GM19463 (cell line): ENCODE results near the gene BBLN.
"Not testable (repeated sequence)": the region's sequence is repeated elsewhere in the genome, so short reads cannot be mapped to it uniquely, and the experiment has no call there.

Experiments
- ATAC-seq: cut with Tn5 transposase; IDR thresholded peaks from one replicate; pipeline ENCODE4 v1.9.1; 2021; ENCODE audit warnings: mild to moderate bottlenecking, moderate library complexity; ENCODE audit not compliant: unreplicated experiment

The BBLN gene

GRCh38 chr9:128162215-128163026 lies 2.4 kb downstream of the BBLN start:
- ATAC-seq = no peak

- ATAC-seq = no peak
These were observed 3.0 kb downstream of the BBLN start for GRCh38 chr9:128163027-128163515.

- ATAC-seq = no peak
These were observed 3.6 kb downstream of the BBLN start for GRCh38 chr9:128163523-128164306.

- no peak for ATAC-seq
These were observed 4.3 kb downstream of the BBLN start for GRCh38 chr9:128164307-128164885.

GRCh38 chr9:128166169-128166568 lies 6.1 kb downstream of the BBLN start:
- no peak for ATAC-seq

- ATAC-seq = no peak
These were observed 7.1 kb downstream of the BBLN start for GRCh38 chr9:128167209-128167608.

DNA sequence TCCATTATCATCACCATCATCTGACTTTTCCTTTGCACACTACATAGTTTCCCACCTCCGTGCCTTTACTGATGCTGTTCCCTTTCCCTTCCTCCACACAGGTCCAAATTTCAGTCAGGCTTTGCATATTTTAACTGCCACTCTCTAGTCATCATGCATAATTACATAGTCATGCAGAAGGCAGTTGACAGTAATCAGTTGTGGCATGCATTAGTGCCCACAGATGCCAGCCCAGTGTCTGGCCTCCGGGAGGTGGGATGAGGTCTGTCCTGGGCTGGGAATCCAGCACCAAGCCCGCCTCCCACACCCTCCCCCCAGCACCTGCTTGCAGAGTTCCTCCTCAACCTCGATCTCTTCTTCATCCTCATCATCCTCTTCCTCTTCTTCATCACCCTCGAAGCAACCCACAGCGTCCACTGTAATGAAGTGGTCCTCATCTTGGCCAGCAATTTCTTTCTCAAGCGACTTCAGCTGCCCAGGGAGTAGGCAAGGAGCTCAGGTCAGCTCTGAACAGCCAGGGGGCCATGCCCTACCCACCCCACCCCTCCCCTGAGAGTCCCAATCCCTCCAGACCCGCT lies 8.8 kb downstream of the BBLN start:
- ATAC-seq = no peak

GRCh38 chr9:128169492-128169891 lies 9.4 kb downstream of the BBLN start:
- ATAC-seq = no peak

GRCh38 chr9:128169925-128170324 lies 9.9 kb downstream of the BBLN start:
- no peak for ATAC-seq

- ATAC-seq = no peak
These were observed 14.0 kb downstream of the BBLN start for GRCh38 chr9:128174062-128174461.

DNA sequence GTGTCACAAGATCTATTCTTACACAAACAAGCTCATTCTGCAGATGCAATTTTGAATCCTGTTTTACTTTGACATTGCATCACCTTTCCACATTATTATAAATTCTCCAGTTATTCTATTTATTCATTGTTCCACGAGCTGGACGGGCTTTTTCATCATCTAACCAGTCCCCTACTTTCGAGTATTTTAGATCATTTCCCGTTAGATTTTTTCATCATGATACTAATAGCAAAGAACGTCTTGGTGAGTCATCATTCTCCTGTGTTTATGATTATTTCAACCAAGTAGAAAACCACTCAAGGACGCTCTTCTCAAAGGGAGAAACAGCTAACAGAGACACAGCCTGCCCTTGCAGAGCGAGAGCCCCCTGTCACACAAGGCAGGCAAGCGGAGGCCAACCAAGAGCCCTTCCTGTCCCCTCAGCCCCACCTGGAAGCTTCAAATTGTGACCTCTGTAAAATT lies 15.1 kb downstream of the BBLN start:
- no peak for ATAC-seq

DNA sequence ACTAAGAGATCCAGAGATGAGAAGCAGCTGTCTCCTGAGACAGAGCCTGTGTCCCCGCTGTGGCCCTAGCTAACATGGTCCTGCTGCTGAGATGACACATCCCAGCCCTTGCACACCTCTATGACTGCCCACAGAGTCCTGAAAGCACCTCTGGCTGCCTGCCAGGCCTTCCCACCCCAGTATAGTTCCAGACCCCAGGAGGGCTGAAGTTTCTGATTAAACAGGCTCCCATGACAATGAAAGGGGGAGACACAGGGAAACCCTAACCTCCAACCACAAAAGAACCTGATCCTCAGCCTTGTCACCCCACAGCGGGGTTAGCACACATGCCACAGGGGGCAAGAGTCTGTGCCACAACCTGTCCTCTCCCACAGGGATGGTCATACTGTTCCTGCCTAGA lies 15.7 kb downstream of the BBLN start:
- no peak for ATAC-seq

DNA sequence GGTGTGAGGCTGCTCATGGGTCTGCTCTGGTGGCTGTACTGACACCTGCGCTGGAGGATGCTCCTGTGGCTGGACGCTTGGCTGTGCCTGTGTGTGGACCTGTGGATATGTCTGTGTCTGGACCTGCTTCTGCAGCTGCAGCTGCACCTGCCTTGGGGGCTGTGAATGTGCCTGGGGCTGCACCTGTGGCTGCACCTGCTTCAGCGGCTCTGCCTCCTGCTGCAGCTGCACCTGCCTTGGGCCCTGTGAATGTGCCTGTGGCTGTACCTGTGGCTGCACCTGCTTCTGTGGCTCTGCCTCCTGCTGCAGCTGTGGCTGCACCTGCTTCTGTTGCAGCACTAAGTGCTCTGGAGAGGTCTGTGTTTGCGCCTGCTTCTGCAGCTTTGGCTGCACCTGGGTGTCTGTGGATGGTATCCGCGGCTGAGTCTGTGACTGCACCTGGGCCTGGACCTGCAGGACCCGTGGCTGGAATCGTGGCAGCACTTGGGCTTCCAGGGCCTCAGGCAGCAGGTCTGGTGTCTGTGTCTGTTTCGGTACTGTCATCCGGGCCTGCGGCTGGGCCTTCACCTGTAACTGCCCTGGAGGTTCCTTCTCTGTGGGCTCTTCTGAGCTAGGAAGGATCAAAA lies 18.9 kb downstream of the BBLN start:
- ATAC-seq = no peak

DNA sequence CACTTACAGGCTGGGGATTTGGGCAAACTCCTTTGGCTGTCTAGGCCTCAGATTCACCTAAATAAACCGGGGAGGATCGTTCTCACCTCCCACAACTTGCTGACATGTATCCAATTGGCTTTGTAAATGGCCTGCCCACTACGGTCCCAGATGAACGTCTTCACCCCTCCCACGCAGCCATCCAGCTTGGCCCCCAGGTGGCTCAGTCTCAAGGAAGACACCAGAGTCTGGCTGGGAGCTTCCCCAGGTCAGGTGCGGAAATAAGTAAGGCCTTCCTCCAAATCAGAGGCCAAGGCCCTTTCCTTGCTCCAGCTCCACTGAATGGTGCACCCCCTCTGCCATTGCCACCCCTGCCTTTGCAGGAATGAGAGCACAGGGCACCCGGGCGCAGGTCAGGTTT lies 19.9 kb downstream of the BBLN start:
- ATAC-seq = no peak

GRCh38 chr9:128180447-128180846 lies 20.4 kb downstream of the BBLN start:
- no peak for ATAC-seq

GRCh38 chr9:128181480-128181879 lies 21.4 kb downstream of the BBLN start:
- ATAC-seq = not testable (repeated sequence)

GRCh38 chr9:128182893-128183588 lies 23.0 kb downstream of the BBLN start:
- ATAC-seq = no peak

GRCh38 chr9:128185979-128186965 lies 26.2 kb downstream of the BBLN start:
- no peak for ATAC-seq

DNA sequence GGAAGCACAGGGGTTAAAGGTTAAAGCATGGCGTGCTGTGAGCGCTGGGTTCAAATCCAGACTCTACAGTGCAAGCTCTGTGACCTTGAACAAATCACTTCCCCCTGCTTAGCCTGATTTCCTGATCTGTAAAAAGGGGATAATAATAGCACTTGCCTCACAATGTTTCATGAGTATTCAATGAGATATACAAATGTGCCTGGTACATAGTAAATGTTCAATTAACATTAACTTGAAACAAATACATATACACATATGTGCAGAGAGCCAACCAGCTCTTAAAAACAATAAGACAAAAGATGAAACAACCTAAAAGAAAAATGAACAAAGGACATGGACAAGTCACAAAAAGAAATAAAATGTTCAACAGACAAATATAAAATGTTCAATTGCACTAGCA lies 27.3 kb downstream of the BBLN start:
- ATAC-seq = no peak
